NCI-H2196 treated with DMSO at 0.1 percent for 48 hours (cell line): ENCODE measurements around the gene TMEM14C.

Experiments
- DNase-seq: peaks from one replicate; lab custom pipeline; 2025; ENCODE audit not compliant: unreplicated experiment; lab: John Stamatoyannopoulos, UW

TMEM14C gene

GRCh38 chr6:10722820-10723566 is at the start of gene TMEM14C:
Gene TMEM14C (plus strand): TSS chr6:10723070. CDS start chr6:10724614, 1,544 bp downstream.
- peak; percentile 100 for DNase-seq

GRCh38 chr6:10676403-10676802 is 46.5 kb upstream of the TMEM14C start:
- DNase-seq = no peak

DNA sequence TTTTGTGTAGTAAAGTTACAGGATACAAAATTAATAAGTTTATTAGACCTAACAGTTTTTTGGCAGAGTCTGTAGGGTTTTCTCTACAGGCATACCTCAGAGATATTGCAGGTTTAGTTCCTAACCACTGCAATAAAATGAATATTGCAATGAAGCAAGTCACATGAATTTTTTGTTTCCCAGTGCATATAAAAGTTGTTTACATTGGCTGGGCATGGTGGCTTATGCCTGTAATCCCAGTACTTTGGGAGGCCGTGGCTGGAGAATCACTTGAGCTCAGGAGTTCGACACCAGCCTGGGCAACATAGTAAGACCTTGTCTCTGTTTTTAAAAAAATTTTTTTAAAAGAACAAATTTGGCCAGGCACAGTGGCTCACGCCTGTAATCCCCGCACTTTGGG is 44.4 kb upstream of the TMEM14C start:
- DNase-seq = no peak

GRCh38 chr6:10681795-10682194 is 41.1 kb upstream of the TMEM14C start:
- no peak for DNase-seq

GRCh38 chr6:10682355-10682988 is 40.4 kb upstream of the TMEM14C start:
- DNase-seq = no peak

DNA sequence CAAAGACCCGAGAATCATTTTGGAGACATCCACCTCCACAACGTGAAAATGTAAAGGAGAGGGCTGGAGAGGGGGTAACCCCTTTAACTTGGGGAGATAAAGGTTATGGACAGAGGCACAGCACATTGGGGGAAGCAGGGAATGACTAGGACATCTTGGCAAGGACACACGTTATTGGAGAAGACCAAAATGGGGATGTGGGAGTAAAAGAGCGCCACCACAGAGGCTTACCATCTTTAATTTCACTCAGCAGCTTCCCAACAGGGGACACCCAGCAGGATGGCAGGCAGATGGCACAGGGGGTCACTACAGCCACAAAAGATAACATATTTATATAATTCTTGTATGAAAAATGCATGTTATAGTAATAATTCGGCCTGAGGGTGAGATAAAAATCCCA is 38.3 kb upstream of the TMEM14C start:
- no peak for DNase-seq

DNA sequence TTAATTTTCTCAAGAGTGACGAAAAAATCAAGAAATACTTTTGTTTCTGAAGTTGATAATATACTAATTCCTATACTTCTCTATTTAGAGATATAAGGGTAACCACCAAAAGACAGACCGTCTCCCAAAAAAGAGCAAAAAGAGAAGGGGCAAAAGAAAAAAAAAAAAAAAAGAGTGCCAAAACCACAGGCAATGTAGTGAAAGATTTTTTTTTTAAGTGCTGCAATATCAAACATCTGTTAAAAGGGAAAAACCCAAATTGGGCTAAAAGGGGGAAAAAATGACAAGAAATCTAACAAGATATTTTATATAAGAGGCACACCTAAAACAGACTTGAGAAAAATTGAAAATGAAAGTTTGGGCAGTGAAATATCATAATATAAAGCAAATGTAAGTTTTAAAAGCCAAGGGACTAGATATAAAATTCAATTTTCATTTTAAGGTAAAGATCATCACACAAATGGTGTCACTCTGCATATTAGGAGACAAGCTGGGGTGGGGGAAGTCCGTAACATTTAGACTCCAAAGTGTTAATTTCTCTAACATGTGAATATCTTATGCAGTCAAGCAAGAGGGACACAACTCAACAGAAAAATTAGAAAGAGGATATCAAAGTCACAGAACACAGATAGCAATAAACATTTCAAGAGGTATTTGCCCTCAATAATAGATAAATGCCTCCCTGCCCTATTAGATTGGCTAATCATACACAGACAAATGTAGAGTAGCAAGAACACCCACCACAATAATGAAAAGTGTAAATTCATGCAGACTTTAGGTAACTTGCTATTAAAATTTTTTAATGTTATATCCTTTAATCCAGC is 37.6 kb upstream of the TMEM14C start:
- DNase-seq = no peak

DNA sequence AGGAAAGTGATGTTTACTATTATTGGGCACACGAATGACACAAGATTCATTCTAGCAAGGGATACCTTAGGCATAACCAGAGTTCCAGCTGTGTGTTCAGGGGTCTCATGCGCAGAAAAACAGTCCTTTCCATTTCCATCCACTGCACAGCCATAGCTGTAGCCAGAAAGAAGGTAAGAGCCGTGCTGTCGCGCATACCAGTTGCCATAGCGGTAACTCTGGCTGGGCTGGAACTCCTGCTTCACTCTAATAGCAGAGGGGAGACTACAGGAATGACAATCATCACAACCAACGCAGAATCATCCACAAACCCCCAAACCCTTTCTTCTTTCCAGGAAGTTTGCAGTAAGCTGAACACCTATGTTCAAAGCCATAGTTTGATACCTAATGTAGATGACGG is 36.0 kb upstream of the TMEM14C start:
- no peak for DNase-seq

- no peak for DNase-seq
Observed at GRCh38 chr6:10687582-10687981, 35.3 kb upstream of the TMEM14C start.

- peak; percentile 13 for DNase-seq
Observed at GRCh38 chr6:10690651-10691445, 32.0 kb upstream of the TMEM14C start.

GRCh38 chr6:10692965-10693538 is 29.8 kb upstream of the TMEM14C start:
- no peak for DNase-seq

- DNase-seq = peak; percentile 92
Observed at GRCh38 chr6:10694302-10695085, 28.4 kb upstream of the TMEM14C start, which contains the start of the genes C6orf52 and PAK1IP1. Gene C6orf52 (minus strand): TSS chr6:10694616. CDS start chr6:10687550, 7,066 bp downstream. Gene PAK1IP1 (plus strand): TSS chr6:10694972. CDS start chr6:10694986, 14 bp downstream.

DNA sequence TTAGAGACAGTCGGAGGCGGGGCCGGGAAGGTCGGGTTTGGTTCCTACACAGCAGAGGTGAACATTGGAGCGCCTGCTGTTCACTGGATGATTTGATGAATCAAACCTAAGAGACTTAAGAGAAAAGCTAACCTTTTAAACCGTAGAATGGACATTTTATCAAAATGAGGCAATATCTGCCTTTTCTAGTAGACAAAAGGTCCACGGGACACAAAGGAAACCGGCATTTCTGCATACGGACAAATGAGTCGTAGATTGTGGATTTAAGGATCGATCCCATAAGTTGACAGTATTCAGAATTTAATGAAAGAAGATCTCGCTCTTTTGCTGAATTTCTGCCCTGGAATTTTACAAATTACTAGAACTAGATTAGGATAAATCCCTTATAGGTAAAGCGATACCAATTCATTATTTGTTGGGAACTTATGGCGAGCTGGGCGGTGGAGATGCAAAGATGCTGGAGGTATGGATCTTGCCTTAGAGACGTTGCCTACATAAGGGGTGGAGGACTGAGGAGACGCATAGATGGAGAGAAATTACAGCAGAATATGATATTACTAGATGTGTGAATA is 27.7 kb upstream of the TMEM14C start:
- no peak for DNase-seq

GRCh38 chr6:10696655-10697054 is 26.2 kb upstream of the TMEM14C start:
- no peak for DNase-seq

DNA sequence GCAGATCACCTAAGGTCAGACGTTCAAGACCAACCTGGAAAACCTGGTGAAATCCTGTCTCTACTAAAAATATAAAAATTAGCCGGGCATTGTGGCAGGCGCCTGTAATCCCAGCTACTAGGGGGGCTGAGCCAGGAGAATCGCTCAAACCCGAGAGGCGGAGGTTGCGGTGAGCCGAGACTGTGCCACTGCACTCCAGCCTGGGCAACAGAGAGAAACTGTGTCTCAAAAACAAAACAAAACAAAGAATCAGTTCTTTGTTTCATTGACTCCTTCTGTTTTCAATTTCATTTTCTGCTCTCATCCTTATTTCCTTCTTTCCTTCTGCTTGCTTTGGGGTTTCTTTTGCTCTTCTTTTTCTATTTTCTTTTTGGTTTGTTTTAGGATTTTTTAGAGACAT is 8.9 kb upstream of the TMEM14C start:
- no peak for DNase-seq

DNA sequence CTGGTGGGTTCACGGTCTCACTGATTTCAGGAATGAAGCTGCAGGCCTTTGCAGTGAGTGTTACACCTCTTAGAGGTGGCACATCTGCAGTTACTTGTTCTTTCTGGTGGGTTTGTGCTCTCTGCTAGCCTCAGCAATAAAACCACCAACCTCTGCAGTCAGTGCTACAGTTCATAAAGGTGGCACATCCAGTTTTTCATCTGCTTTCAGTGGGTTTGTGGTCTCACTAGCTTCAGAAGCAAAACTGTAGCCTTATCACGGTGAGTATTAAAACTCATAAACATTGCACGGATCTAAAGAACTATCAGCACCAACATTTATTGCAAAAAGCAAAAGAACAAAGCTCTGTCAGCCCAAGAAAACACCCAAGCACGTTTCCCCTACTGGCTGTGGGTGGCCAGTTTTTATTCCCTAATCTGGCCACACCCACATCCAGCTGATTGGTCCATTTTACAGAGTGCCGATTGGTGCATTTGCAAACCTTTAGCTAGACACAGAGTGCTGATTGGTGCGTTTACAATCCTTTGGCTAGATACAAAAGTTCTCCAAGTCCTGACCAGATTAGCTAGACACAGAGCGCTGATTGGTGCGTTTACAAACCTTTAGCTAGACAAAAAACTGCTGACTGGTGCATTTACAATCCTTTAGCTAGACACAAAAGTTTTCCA is 3.4 kb upstream of the TMEM14C start:
- DNase-seq = no peak

DNA sequence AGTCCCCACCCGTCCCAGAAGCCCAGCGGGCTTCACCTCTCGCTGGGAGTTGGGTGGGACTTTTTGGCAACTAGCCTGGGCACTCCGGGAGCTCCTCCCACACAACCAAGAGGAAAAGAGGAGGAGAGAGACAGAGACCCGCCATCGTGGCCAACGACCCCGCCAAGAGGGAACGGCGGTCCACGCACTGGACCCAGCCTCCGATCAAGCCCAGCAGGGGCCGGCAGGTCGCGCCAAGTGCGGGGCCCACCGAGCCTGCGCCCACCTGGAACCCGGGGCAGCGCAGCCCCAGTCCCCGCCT is 3.0 kb upstream of the TMEM14C start:
- DNase-seq = no peak

DNA sequence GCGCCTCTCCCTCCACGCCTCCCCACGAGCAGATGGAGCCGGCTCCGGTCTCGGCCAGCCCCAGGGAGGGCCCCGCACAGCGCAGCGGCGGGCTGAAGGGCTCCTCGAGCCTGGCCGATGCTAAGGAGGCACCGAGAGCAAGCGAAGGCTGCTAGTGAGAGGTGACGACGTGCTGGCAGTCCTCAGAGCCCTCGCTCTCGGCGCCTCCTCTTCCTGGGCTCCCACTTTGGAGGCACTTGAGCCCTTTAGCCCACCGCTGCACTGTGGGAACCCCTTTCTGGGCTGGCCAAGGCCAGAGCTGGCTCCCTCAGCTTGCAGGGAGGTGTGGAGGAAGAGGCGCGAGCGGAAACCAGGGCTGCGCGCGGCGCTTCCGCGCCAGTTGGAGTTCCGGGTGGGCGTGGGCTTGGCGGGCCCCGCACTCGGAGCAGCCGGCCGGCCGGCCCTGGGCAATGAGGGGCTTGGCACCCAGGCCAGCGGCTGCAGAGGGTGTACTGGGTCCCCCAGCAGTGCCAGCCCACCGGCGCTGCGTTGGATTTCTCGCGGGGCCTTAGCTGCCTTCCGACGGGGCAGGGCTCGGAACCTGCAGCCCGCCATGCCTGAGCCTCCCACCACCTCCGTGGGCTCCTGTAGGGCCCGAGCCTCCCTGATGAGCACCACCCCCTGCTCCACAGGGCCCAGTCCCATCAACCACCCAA is 2.5 kb upstream of the TMEM14C start:
- no peak for DNase-seq
